Skeletal muscle cell (primary cell): ENCODE data around the gene EPS8L3.
A peak's percentile ranks its signal among the peaks of the same experiment; 100 is the strongest.

Experiments
- DNase-seq: peaks from one replicate; pipeline ENCODE4 v3.0.0-alpha.2; 2010; ENCODE audit warnings: low read depth
- H3K4me3 ChIP-seq: 2 replicates; pipeline ENCODE4 v1.5.1; 2011; ENCODE audit warnings: low read depth, mild to moderate bottlenecking, control low read depth, low read length, moderate library complexity

The EPS8L3 gene

GRCh38 chr1:109783436-109783835, 19.7 kb upstream of the EPS8L3 start:
- DNase-seq, result no peak

GRCh38 chr1:109782927-109783326, 19.2 kb upstream of the EPS8L3 start:
- no peak for DNase-seq

More at GRCh38 chr1:109783436-109783835, 19.7 kb upstream of the EPS8L3 start:
- H3K4me3 ChIP-seq, result no peak overlapping the region

DNA sequence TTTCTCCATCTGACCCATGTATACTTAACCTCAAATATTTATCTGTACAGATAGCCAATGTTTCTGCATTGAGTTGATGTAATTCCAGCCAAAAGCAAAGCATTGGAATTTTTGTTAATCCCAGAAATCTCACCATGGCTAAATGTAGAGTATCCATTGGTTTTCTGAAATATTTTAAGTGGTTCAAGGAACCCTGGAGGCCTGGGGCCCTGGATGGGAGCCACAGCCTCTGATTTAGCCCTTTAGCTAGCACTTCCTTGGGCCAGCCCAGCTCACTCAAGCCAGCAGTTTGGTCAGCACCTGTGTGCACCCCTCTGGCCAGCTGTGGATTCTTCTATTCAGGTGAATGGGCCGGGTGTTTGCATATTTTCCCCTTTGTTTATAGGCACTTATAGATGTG, 18.8 kb upstream of the EPS8L3 start:
- no peak overlapping the region for H3K4me3 ChIP-seq
- no peak for DNase-seq

More at GRCh38 chr1:109782927-109783326, 19.2 kb upstream of the EPS8L3 start:
- H3K4me3 ChIP-seq, result no peak overlapping the region

- no peak overlapping the region for H3K4me3 ChIP-seq
- DNase-seq, result no peak
Measured at GRCh38 chr1:109781806-109782205, 18.1 kb upstream of the EPS8L3 start.

GRCh38 chr1:109780982-109781381, 17.3 kb upstream of the EPS8L3 start:
- H3K4me3 ChIP-seq, result no peak overlapping the region
- DNase-seq, result no peak

DNA sequence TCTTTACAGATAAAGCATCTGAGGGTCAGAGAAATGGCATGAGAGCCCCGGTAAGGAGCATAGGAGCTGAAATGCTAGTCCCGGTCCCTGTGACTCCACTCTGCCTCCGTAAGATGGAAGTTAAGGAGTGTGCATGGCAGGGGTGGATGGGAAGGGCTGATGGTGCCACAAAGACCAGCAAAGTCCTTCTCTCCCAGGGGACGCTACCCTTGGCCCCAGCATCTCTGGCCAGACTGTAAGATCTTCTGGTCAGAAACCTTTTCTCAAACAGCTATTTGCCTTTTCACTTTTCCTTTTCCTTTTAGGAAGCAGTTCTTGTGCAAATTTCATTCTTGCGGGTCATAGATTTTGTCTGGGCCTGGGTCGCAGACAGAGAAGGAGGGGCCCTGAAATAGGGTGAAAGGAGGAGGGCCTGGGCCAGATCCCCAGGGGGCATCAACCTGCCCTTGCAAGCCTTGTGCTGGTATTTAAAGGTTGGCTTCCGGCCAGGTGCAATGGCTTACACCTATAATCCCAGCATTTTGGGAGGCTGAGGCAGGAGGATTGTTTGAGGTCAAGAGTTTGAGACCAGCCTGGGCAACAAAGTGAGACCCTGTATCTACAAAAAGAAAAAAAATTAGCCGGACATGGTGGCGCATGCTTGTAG, 14.4 kb upstream of the EPS8L3 start:
- DNase-seq, result no peak
- no peak overlapping the region for H3K4me3 ChIP-seq

- DNase-seq, result no peak
- H3K4me3 ChIP-seq, result no peak overlapping the region
Measured at GRCh38 chr1:109777436-109777835, 13.7 kb upstream of the EPS8L3 start.

- DNase-seq, result no peak
- no peak overlapping the region for H3K4me3 ChIP-seq
Measured at GRCh38 chr1:109776911-109777310, 13.2 kb upstream of the EPS8L3 start.

DNA sequence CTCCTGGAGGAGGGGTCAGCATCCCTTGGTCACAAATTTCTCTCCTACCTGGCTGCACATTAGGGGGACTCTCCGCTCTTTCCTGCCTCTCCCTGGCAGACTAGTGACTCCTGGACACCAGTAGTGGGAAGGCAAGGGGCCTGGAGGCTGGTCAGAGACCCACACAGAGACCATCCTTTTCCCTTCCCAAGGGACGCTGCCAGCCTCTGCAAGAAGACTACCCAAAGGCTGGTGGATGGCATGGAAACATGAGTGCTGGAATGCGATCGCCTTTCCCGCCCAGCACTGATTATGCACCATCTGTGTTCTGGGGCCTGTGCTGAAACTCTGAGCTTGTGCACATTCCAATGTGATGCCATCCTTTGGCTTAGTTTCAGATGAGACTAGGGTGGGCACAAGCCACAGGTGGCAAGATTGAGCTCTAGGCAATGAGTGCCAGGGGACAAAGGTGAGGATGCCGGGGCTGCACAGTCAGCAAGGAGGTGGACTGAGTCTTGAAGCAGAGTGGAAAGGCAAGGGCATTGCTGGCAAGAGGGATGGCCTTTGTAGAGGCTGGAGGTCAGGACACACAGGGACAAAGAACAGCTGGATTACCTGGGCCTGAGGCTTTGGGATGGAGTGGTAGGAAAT, 12.6 kb upstream of the EPS8L3 start:
- no peak overlapping the region for H3K4me3 ChIP-seq
- DNase-seq, result no peak

DNA sequence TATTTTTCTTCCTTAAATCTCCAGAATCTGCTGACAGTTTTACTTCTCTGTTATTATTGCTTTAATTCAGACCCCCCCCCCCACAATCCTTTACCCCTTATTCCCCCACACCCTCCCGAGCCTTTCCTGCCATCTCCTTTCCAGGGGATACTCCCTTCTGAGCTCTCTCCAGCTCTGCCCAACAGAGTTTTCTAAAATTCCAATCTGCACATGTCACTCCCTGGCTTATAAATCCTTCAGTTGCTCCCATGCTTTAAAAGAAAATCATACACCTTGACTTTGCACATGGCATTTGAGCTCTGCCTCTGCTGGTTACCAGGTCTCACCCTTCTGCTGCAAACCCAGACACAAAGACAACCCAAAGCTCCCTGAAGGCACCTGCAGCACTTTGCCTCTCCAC, 11.7 kb upstream of the EPS8L3 start:
- no peak overlapping the region for H3K4me3 ChIP-seq
- DNase-seq, result no peak

DNA sequence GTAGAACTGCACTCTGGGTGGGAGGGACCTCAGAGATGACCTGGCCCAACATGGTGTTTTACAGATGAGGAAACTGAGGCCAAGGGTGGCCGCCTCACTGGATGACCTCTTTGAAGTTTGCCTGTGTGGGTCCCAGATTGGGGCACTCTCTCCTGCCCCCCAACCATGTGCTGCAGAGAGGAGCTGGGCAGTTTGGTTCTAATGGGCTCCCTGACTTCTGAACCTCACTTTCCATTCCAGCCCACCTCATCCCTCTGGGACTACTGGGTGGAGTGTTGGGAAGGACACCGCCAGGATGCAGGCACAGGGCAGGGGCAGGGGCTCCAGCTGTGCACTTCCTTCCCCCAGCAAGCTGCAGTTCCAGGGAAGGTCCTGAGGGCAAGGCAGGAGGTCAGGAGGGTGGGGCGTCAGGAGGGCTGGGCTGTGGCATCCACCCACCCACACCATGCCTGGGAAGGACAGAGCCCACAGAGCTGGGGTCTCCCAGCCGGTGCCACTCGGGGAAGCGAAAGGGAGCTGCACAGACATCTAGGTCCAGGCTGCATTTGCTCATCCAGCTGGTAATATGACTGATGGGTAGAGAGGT, 10.3 kb upstream of the EPS8L3 start:
- no peak for DNase-seq
- no peak overlapping the region for H3K4me3 ChIP-seq

- peak; percentile 45 for DNase-seq
- no peak overlapping the region for H3K4me3 ChIP-seq
Measured at GRCh38 chr1:109773203-109773899, 9.6 kb upstream of the EPS8L3 start.

DNA sequence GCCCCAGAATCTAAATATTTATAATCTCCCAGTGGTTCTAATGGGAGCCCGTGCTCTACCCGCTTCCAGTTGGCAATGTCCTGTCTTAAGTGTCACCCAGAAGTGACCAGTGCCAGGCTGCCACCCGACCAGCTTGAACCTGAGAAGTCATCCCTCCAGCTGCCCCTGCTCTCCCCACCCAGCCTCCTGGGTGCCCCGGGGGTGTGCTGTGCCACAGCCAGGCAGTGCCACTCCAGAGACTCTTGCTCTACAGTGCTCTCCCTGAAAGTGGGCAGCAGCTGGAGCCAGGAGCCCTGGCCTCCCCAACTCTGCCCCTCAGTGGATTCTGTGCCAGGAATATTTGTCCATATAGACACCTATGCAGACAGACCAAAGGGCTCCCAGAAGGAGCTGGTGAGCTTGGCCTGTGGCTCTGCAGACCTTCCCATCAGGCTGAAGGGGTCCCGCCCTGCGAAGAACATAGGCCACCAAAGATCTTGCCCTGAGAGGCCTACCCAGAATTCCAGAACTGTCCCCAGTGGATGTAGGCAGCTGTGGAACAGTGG, 9.0 kb upstream of the EPS8L3 start:
- H3K4me3 ChIP-seq, result no peak overlapping the region
- no peak for DNase-seq

DNA sequence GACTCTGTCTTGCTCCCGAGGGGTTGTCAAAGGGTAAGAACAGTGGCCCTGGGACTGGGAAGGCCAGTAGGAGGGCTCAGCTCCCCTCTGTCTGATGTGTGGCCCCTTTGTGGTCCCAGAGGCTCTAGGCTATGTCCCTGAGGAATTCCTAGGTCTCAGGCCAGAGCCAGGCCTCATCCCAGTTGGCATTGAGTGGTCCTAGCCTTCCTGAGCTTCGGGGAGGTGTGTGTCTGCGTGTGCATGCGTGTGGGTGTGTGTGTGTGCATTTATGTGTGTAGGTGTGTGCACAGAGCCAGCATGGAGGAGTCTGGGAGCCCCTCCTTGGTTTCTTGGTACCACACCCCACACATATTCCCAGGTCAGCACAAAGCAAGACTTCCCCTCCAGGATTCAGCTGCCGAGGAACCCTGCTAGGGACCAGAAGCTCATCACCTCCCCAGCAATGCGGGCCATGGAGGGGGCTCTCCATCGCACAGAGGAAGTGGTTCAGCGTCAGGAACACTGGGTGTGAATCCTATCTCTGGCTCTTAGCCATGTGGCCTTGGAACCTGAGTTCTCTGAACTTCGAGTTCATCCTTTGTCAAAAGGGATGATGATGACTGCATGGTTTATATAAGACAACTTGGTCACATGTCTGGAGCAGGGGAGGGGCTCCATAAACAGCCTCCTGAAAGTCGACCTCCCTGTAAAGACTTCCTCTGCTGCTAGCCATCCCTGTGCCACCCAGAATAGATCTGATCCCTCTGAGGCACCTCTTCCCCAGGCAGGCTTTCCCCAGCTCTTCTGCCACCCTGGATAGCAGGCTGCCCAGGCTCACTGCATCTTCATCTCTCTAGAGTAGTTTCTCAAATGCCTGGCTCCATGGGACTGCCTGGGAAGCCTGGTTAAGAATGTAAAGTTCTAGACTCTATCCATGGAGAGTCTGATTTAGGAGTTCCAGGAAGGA, 8.3 kb upstream of the EPS8L3 start:
- DNase-seq, result no peak
- H3K4me3 ChIP-seq, result no peak overlapping the region

DNA sequence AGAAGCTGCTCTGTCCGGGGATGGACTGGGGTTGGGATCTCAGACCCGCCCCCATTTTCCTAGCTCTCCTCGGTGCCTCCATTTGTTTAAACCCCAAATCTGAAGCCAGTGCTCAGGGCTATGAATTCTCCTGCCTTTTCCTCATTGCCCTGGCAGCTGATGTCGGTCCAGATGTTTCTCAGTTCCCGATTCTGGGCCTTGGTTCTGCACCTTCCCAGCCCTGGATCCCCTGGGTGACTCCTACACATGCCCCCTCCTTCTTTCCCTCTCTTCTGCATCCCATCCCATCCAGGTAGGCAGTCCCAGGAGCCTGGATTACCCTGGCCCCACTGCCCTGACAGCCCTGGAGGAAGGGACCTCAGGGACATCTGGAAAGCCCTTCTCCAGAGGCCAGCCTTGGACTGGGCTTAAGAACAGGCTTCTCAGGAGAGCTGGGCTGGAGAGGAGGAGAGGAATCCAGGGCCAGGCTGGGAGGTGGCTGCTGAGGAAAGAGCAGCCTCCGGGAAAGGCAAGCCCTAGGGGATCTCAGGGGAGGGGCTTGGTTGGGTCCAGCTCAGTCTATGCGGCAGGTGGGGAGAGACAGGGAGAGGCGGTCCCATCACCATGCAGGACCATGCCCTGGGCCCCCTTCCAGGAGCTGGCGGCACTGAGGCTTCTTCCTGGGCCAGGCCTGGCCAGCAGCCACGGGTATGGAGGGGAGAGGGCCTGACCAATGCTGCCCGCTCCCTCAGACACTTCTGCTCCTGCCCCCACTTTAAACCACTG, 6.8 kb upstream of the EPS8L3 start:
- DNase-seq, result no peak
- no peak overlapping the region for H3K4me3 ChIP-seq

GRCh38 chr1:109769330-109770078, 5.8 kb upstream of the EPS8L3 start:
- DNase-seq, result peak; percentile 60

GRCh38 chr1:109768820-109769219, 5.1 kb upstream of the EPS8L3 start:
- no peak overlapping the region for H3K4me3 ChIP-seq
- DNase-seq, result no peak

More at GRCh38 chr1:109769330-109770078, 5.8 kb upstream of the EPS8L3 start:
- H3K4me3 ChIP-seq, result no peak overlapping the region

DNA sequence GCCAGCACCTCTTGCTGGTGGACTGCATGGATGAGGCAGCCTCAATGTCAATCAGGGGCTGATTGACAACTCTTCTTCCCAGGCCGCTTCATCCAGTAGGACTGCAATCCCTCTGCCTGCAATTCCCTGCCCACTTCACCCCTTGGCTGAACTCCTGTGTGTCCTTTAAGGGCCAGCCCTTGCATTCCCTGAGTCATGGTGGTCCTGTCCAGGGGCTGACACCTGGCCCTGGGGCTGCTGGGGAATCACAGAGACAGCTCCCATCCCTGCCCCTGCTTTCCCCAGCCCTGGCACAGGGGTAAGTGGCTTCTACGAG, 4.6 kb upstream of the EPS8L3 start:
- DNase-seq, result no peak
- H3K4me3 ChIP-seq, result no peak overlapping the region
